ENCODE data around the gene SAP30L. TPM values are rescaled to one million over a fixed set of nuclear protein-coding genes. Genes with fewer than 3 reads are reported as not detected.

SAP30L gene
- total RNA-seq, 6 experiments from 2014 or later = 23.3 to 31.5 (median 28.1) TPM

GRCh38 chr5:154505567-154505966 lies 59.8 kb downstream of the SAP30L start:
- H3K27me3 Mint-ChIP-seq (ENCODE audit: insufficient read depth) = peaks cover 36% of the 10 kb centered on the region
- no peaks in the 10 kb centered on the region for H3K9me3 Mint-ChIP-seq
- H3K36me3 Mint-ChIP-seq (ENCODE audit: low read depth) = no peaks in the 10 kb centered on the region
- TF ChIP-seq CTCF (IDR thresholded peaks at IDR 0.05) = no peak; the same call in 1 of the 2 replicates
- H3K27ac Mint-ChIP-seq = no peak overlapping the region
- H3K4me1 Mint-ChIP-seq (ENCODE audit: low read depth) = no peaks in the 10 kb centered on the region
- H3K4me3 Mint-ChIP-seq = no peak overlapping the region
- DNase-seq = no peak

- no peak overlapping the region for H3K27ac Mint-ChIP-seq
- no peaks in the 10 kb centered on the region for H3K9me3 Mint-ChIP-seq
Observed at GRCh38 chr5:154506049-154506715, 60.4 kb downstream of the SAP30L start.

GRCh38 chr5:154506716-154507080 lies 60.9 kb downstream of the SAP30L start:
- no peaks in the 10 kb centered on the region for H3K9me3 Mint-ChIP-seq
- H3K4me3 Mint-ChIP-seq = no peak overlapping the region
- H3K27me3 Mint-ChIP-seq (ENCODE audit: insufficient read depth) = peaks cover 29% of the 10 kb centered on the region
- DNase-seq = no peak
- H3K4me1 Mint-ChIP-seq (ENCODE audit: low read depth) = no peaks in the 10 kb centered on the region
- no peak overlapping the region for H3K27ac Mint-ChIP-seq
- no peaks in the 10 kb centered on the region for H3K36me3 Mint-ChIP-seq (ENCODE audit: low read depth)
- no peak for TF ChIP-seq CTCF (IDR thresholded peaks at IDR 0.05)

More at GRCh38 chr5:154506049-154506715, 60.4 kb downstream of the SAP30L start:
- no peaks in the 10 kb centered on the region for H3K36me3 Mint-ChIP-seq (ENCODE audit: low read depth)
- no peak for TF ChIP-seq CTCF (IDR thresholded peaks at IDR 0.05)
- no peak for DNase-seq
- H3K27me3 Mint-ChIP-seq (ENCODE audit: insufficient read depth) = peaks cover 30% of the 10 kb centered on the region
- no peak overlapping the region for H3K4me3 Mint-ChIP-seq
- H3K4me1 Mint-ChIP-seq (ENCODE audit: low read depth) = no peaks in the 10 kb centered on the region

GRCh38 chr5:154508114-154508513 lies 62.3 kb downstream of the SAP30L start:
- Mint-ChIP-seq H3K36me3 (ENCODE audit: low read depth) (no peaks in the 10 kb centered on the region), H3K27ac (no peak overlapping the region), H3K27me3 (ENCODE audit: insufficient read depth) (peaks cover 31% of the 10 kb centered on the region), H3K4me1 (ENCODE audit: low read depth) (no peaks in the 10 kb centered on the region), H3K4me3 (no peak overlapping the region), H3K9me3 (no peaks in the 10 kb centered on the region)
- TF ChIP-seq CTCF (IDR thresholded peaks at IDR 0.05) = no peak
- no peak for DNase-seq

GRCh38 chr5:154509784-154510555 lies 64.2 kb downstream of the SAP30L start:
- H3K36me3 Mint-ChIP-seq (ENCODE audit: low read depth) = no peaks in the 10 kb centered on the region
- H3K27ac Mint-ChIP-seq = no peak overlapping the region
- no peaks in the 10 kb centered on the region for H3K9me3 Mint-ChIP-seq
- TF ChIP-seq CTCF (IDR thresholded peaks at IDR 0.05) = no peak
- DNase-seq = no peak
- no peak overlapping the region for H3K4me3 Mint-ChIP-seq
- peaks cover 8% of the 10 kb centered on the region for H3K4me1 Mint-ChIP-seq (ENCODE audit: low read depth)
- H3K27me3 Mint-ChIP-seq (ENCODE audit: insufficient read depth) = peaks cover 40% of the 10 kb centered on the region

Other genes starting within 250 kb of the SAP30L start
- not detected for gene HAND1, start 32.2 kb downstream of the SAP30L start, total RNA-seq (2021; fragmentation: NEBNext Ultra II Directional; extraction: Animal tissue kit (Norgen Biotek cat#: 25700))